DMS114 treated with DMSO at 0.1 percent for 48 hours (cell line): ENCODE results near the gene SIRPG.
"Not testable (repeated sequence)": the region's sequence is repeated elsewhere in the genome, so short reads cannot be mapped to it uniquely, and the experiment has no call there.

Experiments
- DNase-seq: peaks from one replicate; lab custom pipeline; 2025; ENCODE audit not compliant: unreplicated experiment; lab: John Stamatoyannopoulos, UW

SIRPG gene

DNA sequence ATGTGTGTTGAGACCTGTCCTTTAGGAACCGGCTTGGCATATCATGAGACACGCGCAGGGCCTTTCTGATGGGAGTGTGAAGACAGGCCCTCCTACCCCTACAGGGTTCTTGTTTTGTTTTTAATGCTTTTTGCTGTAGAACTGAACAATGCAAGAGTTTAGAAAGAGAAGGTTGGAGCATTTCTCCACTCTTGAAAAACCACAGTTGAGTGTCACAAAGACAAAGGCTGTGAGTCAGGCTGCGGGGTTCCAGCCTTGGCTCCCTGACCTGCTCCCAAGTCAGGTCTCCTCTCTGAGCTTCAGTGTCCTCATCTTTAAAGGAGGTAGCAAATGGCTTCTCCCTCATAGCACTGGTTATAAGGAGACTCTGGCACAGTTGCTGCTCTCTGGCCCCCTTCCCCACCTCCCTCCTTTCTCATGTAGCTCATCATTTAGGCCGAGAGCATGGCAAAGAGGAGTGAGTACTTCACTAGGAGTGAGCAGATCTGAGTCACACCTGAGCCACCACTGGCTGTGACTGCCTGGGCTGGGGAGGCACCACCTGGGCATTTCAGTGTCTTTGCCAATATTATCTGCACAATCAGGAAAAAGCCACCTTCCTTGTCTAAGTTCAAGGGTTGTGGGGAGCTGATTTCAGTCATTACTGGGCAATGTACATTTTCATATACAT, 48.8 kb downstream of the SIRPG start:
- DNase-seq: not testable (repeated sequence)

GRCh38 chr20:1600736-1601135, 56.8 kb downstream of the SIRPG start:
- no peak for DNase-seq

GRCh38 chr20:1595333-1595732, 62.2 kb downstream of the SIRPG start:
- DNase-seq: no peak

GRCh38 chr20:1588533-1589460, 68.8 kb downstream of the SIRPG start:
- no peak for DNase-seq

- DNase-seq: no peak
These were observed 69.6 kb downstream of the SIRPG start for GRCh38 chr20:1587781-1588532.

GRCh38 chr20:1579488-1579887, 78.1 kb downstream of the SIRPG start:
- DNase-seq: no peak
